ENCODE measurements around the gene SEL1L. TPM values are rescaled to one million over a fixed set of nuclear protein-coding genes. Genes with fewer than 3 reads are reported as not detected.

SEL1L gene
- total and polyA plus RNA-seq, 7 donors, result 15.5 to 83.4 (median 45.2) TPM

DNA sequence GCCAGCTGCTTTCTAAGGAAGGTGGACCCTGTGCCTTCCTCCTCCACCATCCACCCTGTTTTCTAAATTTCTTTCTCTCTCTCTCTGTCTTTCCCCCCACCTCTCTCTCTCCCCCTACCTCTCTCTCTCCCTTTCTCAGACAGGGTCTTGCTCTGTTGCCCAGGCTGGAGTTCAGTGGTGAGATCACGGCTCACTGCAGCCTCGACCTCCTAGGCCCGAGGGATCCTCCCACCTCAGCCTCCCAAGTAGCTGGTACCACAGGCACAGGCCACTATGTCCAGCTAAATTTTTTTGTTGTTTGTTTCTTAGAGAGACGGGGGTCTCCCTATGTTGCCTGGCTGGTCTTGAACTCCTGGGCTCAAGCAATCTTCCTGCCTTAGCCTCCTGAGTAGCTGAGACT, 73.7 kb downstream of the SEL1L start:
- intact Hi-C loops (cut with DNase I), result loop anchor here in 1 of 2 donors (5.0 kb wide), 1 partner anchor 468 kb away; no protein-coding TSS in a partner anchor
- TF ChIP-seq CTCF (IDR thresholded peaks at IDR 0.05), result no peak
- ATAC-seq (no peak), DNase-seq (no peak)
- 89 to 93% (median 93%) methylated on average over 4 of the region's 4 CpGs for WGBS, 3 donors
- Histone ChIP-seq H3K4me3 (no peak overlapping the region), H3K27me3 (ENCODE audit: insufficient read depth in 3 of 3, low read length in 2 of 3) (no peaks in the 10 kb centered on the region), H3K27ac (no peak overlapping the region), H3K4me1 (no peaks in the 10 kb centered on the region), H3K9me3 (no peaks in the 10 kb centered on the region), H3K36me3 (ENCODE audit: insufficient read depth in 1 of 2, low read depth in 1 of 2) (no peaks in the 10 kb centered on the region)

DNA sequence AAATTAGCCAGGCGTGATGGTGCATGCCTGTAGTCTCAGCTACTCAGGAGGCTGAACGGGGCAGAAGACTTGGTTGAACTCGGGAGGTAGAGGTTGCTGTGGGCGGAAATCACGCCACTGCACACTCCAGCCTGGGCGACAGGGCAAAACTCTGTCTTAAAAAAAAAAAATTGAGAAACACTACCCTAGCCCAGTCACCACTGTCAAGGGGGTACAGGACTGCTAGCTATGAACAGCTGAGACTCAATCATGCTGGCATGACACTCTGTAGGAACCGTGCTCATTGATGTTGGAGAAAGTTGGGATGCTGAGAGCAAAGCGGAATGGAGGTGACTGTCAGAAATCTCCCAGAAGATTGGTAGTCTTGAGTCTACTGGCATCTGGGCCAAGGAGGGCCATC, 75.3 kb downstream of the SEL1L start:
- H3K27ac ChIP-seq, result no peak overlapping the region
- H3K9me3 ChIP-seq, result no peaks in the 10 kb centered on the region
- WGBS, 3 donors, result 92 to 95% (median 95%) methylated on average over 8 of the region's 8 CpGs
- H3K4me1 ChIP-seq, result peaks cover 2% of the 10 kb centered on the region
- intact Hi-C loops (cut with DNase I), result no loop called here
- H3K36me3 ChIP-seq (ENCODE audit: insufficient read depth in 1 of 2, low read depth in 1 of 2), result no peaks in the 10 kb centered on the region
- no peaks in the 10 kb centered on the region for H3K27me3 ChIP-seq (ENCODE audit: insufficient read depth in 3 of 3, low read length in 2 of 3)
- ATAC-seq (peak in 2 of 4 donors; percentile 28 to 34), DNase-seq (no peak)
- no peak for TF ChIP-seq CTCF (IDR thresholded peaks at IDR 0.05)
- H3K4me3 ChIP-seq, result no peak overlapping the region

GRCh38 chr14:81455390-81455789, 78.3 kb downstream of the SEL1L start:
- WGBS, 3 donors, result 70 to 73% (median 72%) methylated on average over 5 of the region's 5 CpGs
- intact Hi-C loops (cut with DNase I), result no loop called here
- H3K9me3 ChIP-seq, result no peaks in the 10 kb centered on the region
- DNase-seq (no peak), ATAC-seq (no peak)
- peaks cover 14% of the 10 kb centered on the region for H3K4me1 ChIP-seq
- H3K27me3 ChIP-seq (ENCODE audit: insufficient read depth in 3 of 3, low read length in 2 of 3), result no peaks in the 10 kb centered on the region
- H3K27ac ChIP-seq, result no peak overlapping the region
- no peak for TF ChIP-seq CTCF (IDR thresholded peaks at IDR 0.05)
- no peak overlapping the region for H3K4me3 ChIP-seq
- no peaks in the 10 kb centered on the region for H3K36me3 ChIP-seq (ENCODE audit: insufficient read depth in 1 of 2, low read depth in 1 of 2)

GRCh38 chr14:81454572-81455218, 79.0 kb downstream of the SEL1L start:
- Histone ChIP-seq H3K27me3 (ENCODE audit: insufficient read depth in 3 of 3, low read length in 2 of 3) (no peaks in the 10 kb centered on the region), H3K27ac (no peak overlapping the region), H3K36me3 (ENCODE audit: insufficient read depth in 1 of 2, low read depth in 1 of 2) (no peaks in the 10 kb centered on the region), H3K4me3 (no peak overlapping the region), H3K9me3 (no peaks in the 10 kb centered on the region), H3K4me1 (peaks cover 20% of the 10 kb centered on the region)
- no peak for TF ChIP-seq CTCF (IDR thresholded peaks at IDR 0.05)
- 74 to 81% (median 80%) methylated on average over 5 of the region's 5 CpGs for WGBS, 3 donors
- intact Hi-C loops (cut with DNase I), result loop anchor here in 1 of 2 donors (5.0 kb wide), 1 partner anchor 232 kb away; the partner anchor contains the start of gene GTF2A1
- no peak for DNase-seq
- ATAC-seq, result no peak

Data from psoas muscle (tissue), 8 donors.